Activated CD4-positive, CD25-positive, alpha-beta regulatory T cell (primary cell): ENCODE results near the gene OR2T11.
"Not testable (repeated sequence)": the region's sequence is repeated elsewhere in the genome, so short reads cannot be mapped to it uniquely, and the experiment has no call there.

ENCODE experiments used
- DNase-seq, 4 experiments: peaks; one replicate each; lab custom pipeline; 2025; lab: John Stamatoyannopoulos, UW

OR2T11 gene

GRCh38 chr1:248618878-248619277 lies 16.0 kb downstream of the OR2T11 start:
- peak in 2 of 4 experiments; percentile 8 to 13 for DNase-seq

- DNase-seq, result no peak
Measured at GRCh38 chr1:248618119-248618518, 16.8 kb downstream of the OR2T11 start.

- no peak for DNase-seq
Measured at GRCh38 chr1:248613742-248614141, 21.1 kb downstream of the OR2T11 start.

- no peak for DNase-seq
Measured at GRCh38 chr1:248611883-248612414, 22.9 kb downstream of the OR2T11 start.

GRCh38 chr1:248610301-248610700 lies 24.6 kb downstream of the OR2T11 start:
- no peak for DNase-seq

- no peak for DNase-seq
Measured at GRCh38 chr1:248599396-248599795, 35.5 kb downstream of the OR2T11 start.

- no peak for DNase-seq
Measured at GRCh38 chr1:248597589-248597988, 37.3 kb downstream of the OR2T11 start, which contains the start of gene OR2T10. TSS of gene OR2T10 (minus strand) at chr1:248597700. CDS start at chr1:248593768, 3,932 bp downstream.

- no peak for DNase-seq
Measured at GRCh38 chr1:248596615-248597014, 38.3 kb downstream of the OR2T11 start.

- no peak for DNase-seq
Measured at GRCh38 chr1:248593226-248593625, 41.7 kb downstream of the OR2T11 start.

- no peak for DNase-seq
Measured at GRCh38 chr1:248592655-248593054, 42.2 kb downstream of the OR2T11 start.

GRCh38 chr1:248590055-248590454 lies 44.8 kb downstream of the OR2T11 start:
- DNase-seq, result no peak

- DNase-seq, result no peak
Measured at GRCh38 chr1:248589334-248589733, 45.6 kb downstream of the OR2T11 start.

GRCh38 chr1:248585266-248585665 lies 49.6 kb downstream of the OR2T11 start:
- DNase-seq, result no peak

GRCh38 chr1:248576260-248576980 lies 58.5 kb downstream of the OR2T11 start:
- DNase-seq, result no peak

GRCh38 chr1:248574657-248575056 lies 60.2 kb downstream of the OR2T11 start, which contains the start of gene OR2T34:
TSS of gene OR2T34 (minus strand) at chr1:248574757. CDS start at chr1:248574757, 0 bp downstream.
- not testable (repeated sequence) for DNase-seq

GRCh38 chr1:248573856-248574255 lies 61.0 kb downstream of the OR2T11 start:
- not testable (repeated sequence) for DNase-seq
